Neural cell (in vitro differentiated cells): Measurements from ENCODE around the gene CTBP2. TPM values are rescaled to one million over a fixed set of nuclear protein-coding genes. Genes with fewer than 3 reads are reported as not detected.

Source experiments
- H2AFZ ChIP-seq: fragments of 200-600, 300-800 bp; sonication (generic), shearing (Covaris generic); 2 replicates; pipeline ENCODE4 v1.6.0; 2014; ENCODE audit warnings: low read depth, mild to moderate bottlenecking, antibody characterized with exemption, low read length, moderate library complexity
- H3F3A ChIP-seq: fragments of 200-600 bp; shearing (Covaris generic); 2 replicates; pipeline ENCODE4 v1.6.1; 2016; ENCODE audit warnings: mild to moderate bottlenecking, moderate library complexity, mixed read lengths, antibody characterized with exemption, low read length; ENCODE audit not compliant: insufficient read depth, poor library complexity, severe bottlenecking
- H3K27ac ChIP-seq: fragments of 200-600, 300-800 bp; sonication (generic), shearing (Covaris generic); 2 replicates; pipeline ENCODE4 v1.5.1; 2014; ENCODE audit warnings: mild to moderate bottlenecking, low read length, moderate library complexity
- H3K27me3 ChIP-seq: fragments of 300-800, 200-600 bp; sonication (generic), shearing (Covaris generic); 2 replicates; pipeline ENCODE4 v1.6.0; 2014; ENCODE audit warnings: mild to moderate bottlenecking, low read depth, low read length, moderate library complexity; ENCODE audit not compliant: insufficient read depth
- H3K36me3 ChIP-seq: fragments of 300-800, 200-600 bp; sonication (generic), shearing (Covaris generic); 2 replicates; pipeline ENCODE4 v1.5.1; 2014; ENCODE audit warnings: mild to moderate bottlenecking, antibody characterized with exemption, low read length, moderate library complexity; ENCODE audit not compliant: insufficient read depth
- H3K4me2 ChIP-seq: fragments of 300-800, 200-600 bp; sonication (generic), shearing (Covaris generic); 2 replicates; pipeline ENCODE4 v1.6.0; 2014; ENCODE audit warnings: mild to moderate bottlenecking, low read length
- H3K4me3 ChIP-seq: fragments of 300-800, 200-600 bp; sonication (generic), shearing (Covaris generic); 2 replicates; pipeline ENCODE4 v1.5.1; 2014; ENCODE audit warnings: mild to moderate bottlenecking, low read length, moderate library complexity
- H3K79me2 ChIP-seq: fragments of 200-600 bp; shearing (Covaris generic); replicated peaks from 2 replicates; pipeline ENCODE4 v1.6.0; 2014; ENCODE audit warnings: mild to moderate bottlenecking, low read length, moderate library complexity; ENCODE audit not compliant: insufficient read depth
- H3K9ac ChIP-seq: fragments of 300-800, 200-600 bp; sonication (generic), shearing (Covaris generic); 2 replicates; pipeline ENCODE4 v1.6.1; 2016; ENCODE audit warnings: mild to moderate bottlenecking, low read length, mixed read lengths
- H3K9me2 ChIP-seq: fragments of 200-600 bp; shearing (Covaris generic); 2 replicates; pipeline ENCODE4 v1.6.1; 2016; ENCODE audit warnings: mild to moderate bottlenecking, low read length, mixed read lengths; ENCODE audit not compliant: insufficient read depth
- H3K9me3 ChIP-seq: fragments of 200-600, 300-800 bp; sonication (generic), shearing (Covaris generic); 2 replicates; pipeline ENCODE4 v1.6.1; 2016; ENCODE audit warnings: mild to moderate bottlenecking, mixed run types, low read length, moderate library complexity, mixed read lengths
- H4K20me1 ChIP-seq: fragments of 200-600 bp; shearing (Covaris generic); 2 replicates; pipeline ENCODE4 v1.6.1; 2016; ENCODE audit warnings: mild to moderate bottlenecking, mixed run types; ENCODE audit not compliant: insufficient read depth
- EP300 ChIP-seq: fragments of 450-650 bp; conservative IDR thresholded peaks from 2 replicates; pipeline ENCODE4 v1.6.1; 2014; ENCODE audit warnings: antibody characterized with exemption, mild to moderate bottlenecking, moderate library complexity; ENCODE audit not compliant: poor library complexity, severe bottlenecking
- EZH2 ChIP-seq: fragments of 200-600, 300-800 bp; shearing (Covaris generic), sonication (generic); IDR thresholded peaks from 2 replicates; pipeline ENCODE4 v1.6.1; 2014; ENCODE audit warnings: antibody characterized with exemption, low read length, borderline replicate concordance, mild to moderate bottlenecking; ENCODE audit not compliant: insufficient read depth, poor library complexity, severe bottlenecking
- MXI1 ChIP-seq: fragments of 450-650 bp; conservative IDR thresholded peaks from 2 replicates; pipeline ENCODE4 v1.6.1; 2014; ENCODE audit warnings: antibody characterized with exemption, mild to moderate bottlenecking; ENCODE audit not compliant: poor library complexity, severe bottlenecking
- POLR2AphosphoS5 ChIP-seq: IDR thresholded peaks from 2 replicates; pipeline ENCODE4 v1.6.1; 2012
- RAD21 ChIP-seq: fragments of 450-650 bp; conservative IDR thresholded peaks from 2 replicates; pipeline ENCODE4 v1.6.1; 2014; ENCODE audit warnings: antibody characterized with exemption, mild to moderate bottlenecking, moderate library complexity
- SMC3 ChIP-seq: fragments of 450-650 bp; conservative IDR thresholded peaks from 2 replicates; pipeline ENCODE4 v1.6.1; 2014; ENCODE audit warnings: antibody characterized with exemption, mild to moderate bottlenecking, moderate library complexity; ENCODE audit not compliant: poor library complexity
- TAF1 ChIP-seq: IDR thresholded peaks from 2 replicates; pipeline ENCODE4 v1.6.1; 2012; ENCODE audit warnings: low read depth
- polyA plus RNA-seq: library from polyadenylated mRNA; depleted of rRNA; stranded (reverse); fragments of >200 nt; gene quantifications from 2 replicates; pipeline ENCODE4 v1.2.3, GENCODE V29; 2014
- TF ChIP-seq, protein P1 (sequence below): fragments of 450-650 bp; IDR thresholded peaks from 2 replicates; pipeline ENCODE4 v1.5.1; 2014; ENCODE audit warnings: antibody characterized with exemption, mild to moderate bottlenecking, moderate library complexity; ENCODE audit not compliant: poor library complexity, severe bottlenecking
- TF ChIP-seq, protein P2 (sequence below): IDR thresholded peaks from 2 replicates; pipeline ENCODE4 v1.6.1; 2012; ENCODE audit warnings: borderline replicate concordance

The CTBP2 gene
- polyA plus RNA-seq, 1 donor from 2014 or later, result 59.5 TPM

DNA sequence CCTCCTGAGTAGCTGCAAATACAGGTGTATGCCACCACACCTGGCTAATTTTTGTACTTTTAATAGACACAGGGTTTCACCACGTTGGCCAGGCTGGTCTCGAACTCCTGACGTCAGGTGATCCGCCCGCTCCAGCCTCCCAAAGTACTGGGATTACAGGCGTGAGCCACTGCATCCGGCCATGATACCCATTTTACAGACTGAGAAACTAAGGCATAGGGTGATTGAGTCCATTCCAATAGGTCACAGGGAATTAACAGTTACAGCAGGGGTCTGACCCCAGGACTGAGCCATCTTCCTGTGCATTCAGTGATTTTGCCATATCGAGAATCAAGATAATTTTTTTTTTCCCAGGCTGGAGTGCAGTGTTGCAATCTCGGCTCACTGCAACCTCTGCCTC is 12.3 kb upstream of the CTBP2 start:
- H3K9me3 ChIP-seq, result no peaks in the 10 kb centered on the region
- peaks cover 17% of the 10 kb centered on the region for H3K27me3 ChIP-seq
- no peaks in the 10 kb centered on the region for H3K79me2 ChIP-seq
- no peaks in the 10 kb centered on the region for H3F3A ChIP-seq
- no peaks in the 10 kb centered on the region for H3K36me3 ChIP-seq
- H3K9me2 ChIP-seq, result no peaks in the 10 kb centered on the region
- no peak overlapping the region for H3K4me3 ChIP-seq
- no peak overlapping the region for H3K9ac ChIP-seq
- H4K20me1 ChIP-seq, result no peaks in the 10 kb centered on the region
- H3K27ac ChIP-seq, result no peak overlapping the region
- no peak overlapping the region for H3K4me2 ChIP-seq
- TF ChIP-seq POLR2AphosphoS5, result no peak
- TF ChIP-seq, protein P1, sequence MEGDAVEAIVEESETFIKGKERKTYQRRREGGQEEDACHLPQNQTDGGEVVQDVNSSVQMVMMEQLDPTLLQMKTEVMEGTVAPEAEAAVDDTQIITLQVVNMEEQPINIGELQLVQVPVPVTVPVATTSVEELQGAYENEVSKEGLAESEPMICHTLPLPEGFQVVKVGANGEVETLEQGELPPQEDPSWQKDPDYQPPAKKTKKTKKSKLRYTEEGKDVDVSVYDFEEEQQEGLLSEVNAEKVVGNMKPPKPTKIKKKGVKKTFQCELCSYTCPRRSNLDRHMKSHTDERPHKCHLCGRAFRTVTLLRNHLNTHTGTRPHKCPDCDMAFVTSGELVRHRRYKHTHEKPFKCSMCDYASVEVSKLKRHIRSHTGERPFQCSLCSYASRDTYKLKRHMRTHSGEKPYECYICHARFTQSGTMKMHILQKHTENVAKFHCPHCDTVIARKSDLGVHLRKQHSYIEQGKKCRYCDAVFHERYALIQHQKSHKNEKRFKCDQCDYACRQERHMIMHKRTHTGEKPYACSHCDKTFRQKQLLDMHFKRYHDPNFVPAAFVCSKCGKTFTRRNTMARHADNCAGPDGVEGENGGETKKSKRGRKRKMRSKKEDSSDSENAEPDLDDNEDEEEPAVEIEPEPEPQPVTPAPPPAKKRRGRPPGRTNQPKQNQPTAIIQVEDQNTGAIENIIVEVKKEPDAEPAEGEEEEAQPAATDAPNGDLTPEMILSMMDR, result no peak
- TF ChIP-seq SMC3, result no peak
- TF ChIP-seq EP300, result no peak
- no peak for TF ChIP-seq RAD21
- TF ChIP-seq, protein P2, sequence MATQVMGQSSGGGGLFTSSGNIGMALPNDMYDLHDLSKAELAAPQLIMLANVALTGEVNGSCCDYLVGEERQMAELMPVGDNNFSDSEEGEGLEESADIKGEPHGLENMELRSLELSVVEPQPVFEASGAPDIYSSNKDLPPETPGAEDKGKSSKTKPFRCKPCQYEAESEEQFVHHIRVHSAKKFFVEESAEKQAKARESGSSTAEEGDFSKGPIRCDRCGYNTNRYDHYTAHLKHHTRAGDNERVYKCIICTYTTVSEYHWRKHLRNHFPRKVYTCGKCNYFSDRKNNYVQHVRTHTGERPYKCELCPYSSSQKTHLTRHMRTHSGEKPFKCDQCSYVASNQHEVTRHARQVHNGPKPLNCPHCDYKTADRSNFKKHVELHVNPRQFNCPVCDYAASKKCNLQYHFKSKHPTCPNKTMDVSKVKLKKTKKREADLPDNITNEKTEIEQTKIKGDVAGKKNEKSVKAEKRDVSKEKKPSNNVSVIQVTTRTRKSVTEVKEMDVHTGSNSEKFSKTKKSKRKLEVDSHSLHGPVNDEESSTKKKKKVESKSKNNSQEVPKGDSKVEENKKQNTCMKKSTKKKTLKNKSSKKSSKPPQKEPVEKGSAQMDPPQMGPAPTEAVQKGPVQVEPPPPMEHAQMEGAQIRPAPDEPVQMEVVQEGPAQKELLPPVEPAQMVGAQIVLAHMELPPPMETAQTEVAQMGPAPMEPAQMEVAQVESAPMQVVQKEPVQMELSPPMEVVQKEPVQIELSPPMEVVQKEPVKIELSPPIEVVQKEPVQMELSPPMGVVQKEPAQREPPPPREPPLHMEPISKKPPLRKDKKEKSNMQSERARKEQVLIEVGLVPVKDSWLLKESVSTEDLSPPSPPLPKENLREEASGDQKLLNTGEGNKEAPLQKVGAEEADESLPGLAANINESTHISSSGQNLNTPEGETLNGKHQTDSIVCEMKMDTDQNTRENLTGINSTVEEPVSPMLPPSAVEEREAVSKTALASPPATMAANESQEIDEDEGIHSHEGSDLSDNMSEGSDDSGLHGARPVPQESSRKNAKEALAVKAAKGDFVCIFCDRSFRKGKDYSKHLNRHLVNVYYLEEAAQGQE, result no peak
- no peak for TF ChIP-seq MXI1
- no peak for TF ChIP-seq TAF1
- TF ChIP-seq EZH2, result no peak
- no peak overlapping the region for H2AFZ ChIP-seq

DNA sequence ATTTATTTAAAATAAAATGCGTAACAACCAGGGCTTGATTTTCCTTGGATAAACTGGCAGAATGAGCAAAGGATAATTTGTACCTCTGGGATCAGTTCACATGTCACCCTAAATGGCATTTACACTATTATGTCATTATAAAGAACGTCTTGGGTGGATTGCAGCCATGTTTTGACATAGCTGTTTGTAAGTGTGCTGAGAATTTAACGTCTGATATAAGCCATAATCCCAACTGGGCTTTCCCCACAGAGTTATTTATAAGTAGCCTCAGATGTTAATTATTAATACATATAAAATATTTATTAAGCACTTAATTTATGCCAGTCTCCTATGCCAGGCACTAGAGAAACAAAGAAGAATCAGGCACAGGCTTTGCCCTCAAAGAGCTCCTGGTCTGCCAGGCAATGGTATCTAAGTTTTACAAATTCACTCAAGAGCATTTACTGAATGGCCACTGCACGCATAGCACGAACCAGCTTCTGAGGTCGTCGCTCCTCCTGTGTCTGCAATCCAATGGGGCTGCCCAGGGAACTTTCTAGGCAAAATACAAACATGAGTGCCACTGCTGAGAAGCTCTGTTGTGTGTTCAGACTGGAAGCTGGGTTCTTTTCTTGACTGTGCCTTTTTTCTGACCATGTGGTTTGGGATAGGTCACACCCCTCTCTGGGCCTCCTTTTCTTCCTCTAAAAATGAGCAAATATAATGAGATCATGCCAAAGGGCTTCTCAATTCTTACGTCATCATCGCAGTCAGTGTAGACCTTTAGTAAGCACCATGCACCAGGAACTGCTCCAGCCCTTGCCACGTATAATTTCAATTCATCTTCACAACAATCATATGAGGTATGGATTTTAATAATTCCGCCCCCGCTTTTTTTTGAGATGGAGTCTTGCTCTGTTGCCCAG is 11.3 kb upstream of the CTBP2 start:
- no peaks in the 10 kb centered on the region for H3K79me2 ChIP-seq
- no peak overlapping the region for H2AFZ ChIP-seq

More for the DNA sequence above, 11.3 kb upstream of the CTBP2 start:
- no peak overlapping the region for H3K4me3 ChIP-seq
- H3K27me3 ChIP-seq, result peaks cover 17% of the 10 kb centered on the region
- H3K36me3 ChIP-seq, result no peaks in the 10 kb centered on the region
- TF ChIP-seq, protein P2, result peak; percentile 30
- TF ChIP-seq POLR2AphosphoS5 (peak; percentile 94), EZH2 (no peak), EP300 (peak; percentile 74)
- H3K9me2 ChIP-seq, result no peaks in the 10 kb centered on the region
- H3K9me3 ChIP-seq, result no peaks in the 10 kb centered on the region
- H3K27ac ChIP-seq, result no peak overlapping the region
- H3K9ac ChIP-seq, result no peak overlapping the region
- H3F3A ChIP-seq, result no peaks in the 10 kb centered on the region
- no peak overlapping the region for H3K4me2 ChIP-seq
- H4K20me1 ChIP-seq, result no peaks in the 10 kb centered on the region
